Panc1 (cell line): ENCODE measurements around the gene NCAM2. TPM values are rescaled to one million over a fixed set of nuclear protein-coding genes. Genes with fewer than 3 reads are reported as not detected.

Source experiments
- ATAC-seq: fragments of 200-7000 bp; cut with Tn5 transposase; 2 replicates; pipeline ENCODE4 v1.9.1; 2020; ENCODE audit warnings: mild to moderate bottlenecking, moderate library complexity
- BruUV-seq: library from RNA; stranded (reverse); fragments of 400-500 nt; replicated peaks from 2 replicates; lab custom pipeline; 2021; lab: Mats Ljungman, UMichigan
- CTCF ChIA-PET: fragments of 300-600 bp; sonication (Branson Sonifier 250); formaldehyde crosslinking; loops from one replicate; lab custom pipeline; 2022; ENCODE audit warnings: antibody characterized with exemption; lab: Charles Lee
- POLR2A ChIA-PET: fragments of 300-600 bp; sonication (Branson Sonifier 250); formaldehyde crosslinking; loops from one replicate; lab custom pipeline; 2022; ENCODE audit warnings: antibody characterized with exemption; lab: Charles Lee
- DNase-seq: peaks from one replicate; pipeline ENCODE4 v3.0.0-alpha.2; 2010; ENCODE audit warnings: low read depth, low spot score
- H3K27ac ChIP-seq: 2 replicates; pipeline ENCODE4 v1.5.1; 2011; ENCODE audit warnings: mild to moderate bottlenecking, low read length, inconsistent platforms
- H3K27me3 ChIP-seq: fragments of 200-500 bp; sonication (Bioruptor generic); 2 replicates; pipeline ENCODE4 v1.6.0; 2014; ENCODE audit warnings: low read length, inconsistent platforms; ENCODE audit not compliant: control insufficient read depth, insufficient read depth
- H3K36me3 ChIP-seq: fragments of 200-500 bp; sonication (Bioruptor generic); 2 replicates; pipeline ENCODE4 v1.5.1; 2014; ENCODE audit warnings: inconsistent platforms, mild to moderate bottlenecking, low read length, moderate library complexity; ENCODE audit not compliant: control insufficient read depth, insufficient read depth
- H3K4me1 ChIP-seq: 2 replicates; pipeline ENCODE4 v1.5.1; 2011; ENCODE audit warnings: inconsistent platforms, mild to moderate bottlenecking, low read length, moderate library complexity; ENCODE audit not compliant: control insufficient read depth, insufficient read depth
- H3K4me3 ChIP-seq, 2 experiments: 2 replicates each; pipeline ENCODE4 v1.5.1; 2011 to 2012; ENCODE audit warnings: low read depth in 2 of 2, low read length in 2 of 2, mild to moderate bottlenecking in 2 of 2, inconsistent platforms in 1 of 2, moderate library complexity in 1 of 2
- H3K9me3 ChIP-seq: fragments of 200-500 bp; sonication (Bioruptor generic); 2 replicates; pipeline ENCODE4 v1.5.1; 2014; ENCODE audit warnings: low read depth, mild to moderate bottlenecking, inconsistent platforms, low read length, moderate library complexity; ENCODE audit not compliant: control insufficient read depth, insufficient read depth
- CTCF ChIP-seq: fragments of 450-650 bp; IDR thresholded peaks from 2 replicates; pipeline ENCODE4 v1.5.1; 2017; ENCODE audit warnings: mild to moderate bottlenecking
- POLR2AphosphoS5 ChIP-seq: IDR thresholded peaks from 2 replicates; pipeline ENCODE4 v1.6.1; 2012; ENCODE audit warnings: mild to moderate bottlenecking, low read depth, low read length, moderate library complexity
- REST ChIP-seq, 2 experiments: IDR thresholded peaks; 2 replicates each; pipeline ENCODE4 v1.6.1; 2011 to 2012; ENCODE audit warnings: low read depth in 2 of 2, control low read depth in 1 of 2, low read length in 1 of 2, mild to moderate bottlenecking in 1 of 2, moderate library complexity in 1 of 2; ENCODE audit not compliant: insufficient read depth in 1 of 2
- SIN3A ChIP-seq: IDR thresholded peaks from 2 replicates; pipeline ENCODE4 v1.6.1; 2012; ENCODE audit warnings: low read depth, mild to moderate bottlenecking, low read length, moderate library complexity, borderline replicate concordance; ENCODE audit not compliant: insufficient read depth
- TCF7L2 ChIP-seq: IDR thresholded peaks from 2 replicates; pipeline ENCODE4 v1.6.1; 2011; ENCODE audit warnings: mild to moderate bottlenecking, low read depth, low read length, inconsistent platforms
- in situ Hi-C: cut with HindIII; loops from 2 replicates; pipeline ENCODE4 v1.10.0; 2016; ENCODE audit warnings: low sequenced_read_pairs, low pct_unique_long_range_greater_than_20kb
- intact Hi-C: fragments of 100-400 bp; cut with micrococcal nuclease; formaldehyde crosslinking; loops from one replicate; pipeline ENCODE4 v1.10.0; 2022; ENCODE audit not compliant: unreplicated experiment
- total RNA-seq: library from RNA; stranded (reverse); gene quantifications from one replicate; pipeline ENCODE4 v1.2.1, GENCODE V29; 2021; ENCODE audit not compliant: unreplicated experiment

Gene NCAM2
- total RNA-seq, 1 experiment from 2014 or later: 2.2 TPM

DNA sequence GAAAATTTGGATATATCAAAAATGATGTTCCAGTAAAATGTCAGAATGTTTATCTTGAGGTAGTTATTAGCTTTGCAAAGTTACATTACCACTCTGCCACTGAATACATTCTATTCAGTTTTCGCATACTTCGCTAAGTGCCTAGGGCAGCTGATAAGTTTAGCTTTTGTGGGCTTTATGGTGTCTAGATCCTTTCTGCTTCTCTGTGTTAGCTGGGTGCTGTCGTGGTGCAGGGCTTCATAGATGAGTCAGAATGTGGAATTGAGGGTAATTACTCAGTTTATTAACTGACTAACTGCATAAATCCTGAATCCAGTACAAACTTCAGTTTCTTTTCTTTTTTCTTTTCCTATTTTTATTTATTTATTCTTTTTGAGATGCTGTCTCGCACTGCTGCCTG, 21.5 kb downstream of the NCAM2 start:
- DNase-seq (no peak), ATAC-seq (no peak)
- no peaks in the 10 kb centered on the region for H3K9me3 ChIP-seq
- no peaks in the 10 kb centered on the region for H3K27me3 ChIP-seq
- H3K27ac ChIP-seq: no peak overlapping the region
- in situ Hi-C loops (no loop called here), intact Hi-C loops (loop anchor here (10.0 kb wide), 1 partner anchor 85 kb away; no protein-coding TSS in a partner anchor)
- POLR2A ChIA-PET: no interaction called here
- no peak overlapping the region for H3K4me3 ChIP-seq
- CTCF ChIA-PET: no interaction called here
- no peaks in the 10 kb centered on the region for H3K4me1 ChIP-seq
- BruUV-seq: no TSS peak
- no peak for TF ChIP-seq CTCF
- no peak for TF ChIP-seq POLR2AphosphoS5
- TF ChIP-seq TCF7L2: no peak
- TF ChIP-seq REST (IDR thresholded peaks at IDR 0.05; ENCODE audit: insufficient read depth in 1 of 2, low read depth in 2 of 2, low read length in 1 of 2): no peak
- TF ChIP-seq SIN3A: no peak
- no peaks in the 10 kb centered on the region for H3K36me3 ChIP-seq

DNA sequence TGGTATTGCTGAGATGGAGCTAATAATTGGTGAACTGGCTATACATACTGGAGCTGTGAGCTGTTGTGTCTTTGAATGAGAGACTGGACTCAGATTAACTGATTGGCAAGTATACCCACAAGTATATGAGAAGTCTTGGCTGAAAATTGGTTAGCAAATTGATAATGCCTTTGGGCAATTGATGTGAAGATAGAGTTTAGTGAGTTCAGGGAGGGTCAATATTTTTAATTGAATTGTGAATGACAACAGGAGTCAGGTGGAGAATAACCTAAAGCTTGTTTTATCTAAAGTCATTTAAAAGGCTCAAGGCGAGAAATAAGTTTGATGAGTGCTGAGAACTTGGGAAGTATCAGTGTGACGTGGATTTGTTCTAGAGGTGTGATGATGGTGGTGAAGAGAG, 27.5 kb downstream of the NCAM2 start:
- intact Hi-C loops: no loop called here
- ATAC-seq: no peak

More for the DNA sequence above, 27.5 kb downstream of the NCAM2 start:
- no peak overlapping the region for H3K27ac ChIP-seq
- no peaks in the 10 kb centered on the region for H3K36me3 ChIP-seq
- no peak for DNase-seq
- in situ Hi-C loops: no loop called here
- no peaks in the 10 kb centered on the region for H3K9me3 ChIP-seq
- no peaks in the 10 kb centered on the region for H3K4me1 ChIP-seq
- no peak overlapping the region for H3K4me3 ChIP-seq
- TF ChIP-seq REST (IDR thresholded peaks at IDR 0.05; ENCODE audit: insufficient read depth in 1 of 2, low read depth in 2 of 2, low read length in 1 of 2): no peak
- TF ChIP-seq POLR2AphosphoS5: no peak
- TF ChIP-seq SIN3A: no peak
- TF ChIP-seq CTCF: no peak
- TF ChIP-seq TCF7L2: no peak
- BruUV-seq: no TSS peak
- CTCF ChIA-PET: no interaction called here
- H3K27me3 ChIP-seq: no peaks in the 10 kb centered on the region
- POLR2A ChIA-PET: no interaction called here
